ENCODE measurements around the gene GAK. TPM values are rescaled to one million over a fixed set of nuclear protein-coding genes. Genes with fewer than 3 reads are reported as not detected.

GAK gene
- total and polyA plus RNA-seq, 4 donors, result 27.4 to 69.7 (median 47.0) TPM

- H3K36me3 ChIP-seq (ENCODE audit: control insufficient read depth in 4 of 4, insufficient read depth in 3 of 4, low read depth in 1 of 4, low read length in 3 of 4), result no peaks in the 10 kb centered on the region
- 85% methylated on average over 46 of the region's 46 CpGs for WGBS
- no peak overlapping the region for H3K27ac ChIP-seq (ENCODE audit: low read depth in 1 of 2, low read length in 2 of 2)
- H3K27me3 ChIP-seq (ENCODE audit: control insufficient read depth in 4 of 4, insufficient read depth in 4 of 4, low read length in 3 of 4), result no peaks in the 10 kb centered on the region
- DNase-seq (ENCODE audit: low spot score), result no peak
- no peak for TF ChIP-seq REST (IDR thresholded peaks at IDR 0.05)
- TF ChIP-seq RXRA (IDR thresholded peaks at IDR 0.05), result no peak
- no peak for TF ChIP-seq HNF4A (conservative IDR thresholded peaks at IDR 0.05)
- no peak overlapping the region for H3K9ac ChIP-seq (ENCODE audit: low read depth in 1 of 2, low read length in 2 of 2)
- H3K4me1 ChIP-seq (ENCODE audit: control insufficient read depth in 4 of 4, insufficient read depth in 4 of 4, low read length in 3 of 4), result no peaks in the 10 kb centered on the region
- H3K9me3 ChIP-seq (ENCODE audit: control insufficient read depth in 4 of 4, low read length in 3 of 4), result peaks cover 2 to 16% (median 7%) of the 10 kb centered on the region in 4 donors
- H3K4me3 ChIP-seq (ENCODE audit: low read depth in 1 of 3, low read length in 3 of 3), result no peak overlapping the region
These were observed 96.7 kb downstream of the GAK start for GRCh38 chr4:835148-836002.

- Histone ChIP-seq H3K4me1 (ENCODE audit: control insufficient read depth in 4 of 4, insufficient read depth in 4 of 4, low read length in 3 of 4) (no peaks in the 10 kb centered on the region), H3K9me3 (ENCODE audit: control insufficient read depth in 4 of 4, low read length in 3 of 4) (peaks cover 2 to 16% (median 7%) of the 10 kb centered on the region in 4 donors)
- no peak for DNase-seq (ENCODE audit: low spot score)
These were observed 97.6 kb downstream of the GAK start for GRCh38 chr4:834368-835147.

GRCh38 chr4:833731-834367 is 98.3 kb downstream of the GAK start:
- Histone ChIP-seq H3K36me3 (ENCODE audit: control insufficient read depth in 4 of 4, insufficient read depth in 3 of 4, low read depth in 1 of 4, low read length in 3 of 4) (no peaks in the 10 kb centered on the region), H3K4me1 (ENCODE audit: control insufficient read depth in 4 of 4, insufficient read depth in 4 of 4, low read length in 3 of 4) (peaks cover 0 to under 1% (median 0%) of the 10 kb centered on the region in 4 donors), H3K9ac (ENCODE audit: low read depth in 1 of 2, low read length in 2 of 2) (no peak overlapping the region), H3K4me3 (ENCODE audit: low read depth in 1 of 3, low read length in 3 of 3) (no peak overlapping the region), H3K9me3 (ENCODE audit: control insufficient read depth in 4 of 4, low read length in 3 of 4) (peaks cover 2 to 16% (median 7%) of the 10 kb centered on the region in 4 donors), H3K27ac (ENCODE audit: low read depth in 1 of 2, low read length in 2 of 2) (no peak overlapping the region), H3K27me3 (ENCODE audit: control insufficient read depth in 4 of 4, insufficient read depth in 4 of 4, low read length in 3 of 4) (no peaks in the 10 kb centered on the region)
- DNase-seq (ENCODE audit: low spot score), result no peak
- TF ChIP-seq REST (IDR thresholded peaks at IDR 0.05) (no peak), CTCF (IDR thresholded peaks at IDR 0.05; ENCODE audit: low read depth, low read length, missing input control) (no peak)
- 75% methylated on average over 18 of the region's 18 CpGs for WGBS

More at GRCh38 chr4:834368-835147, 97.6 kb downstream of the GAK start:
- H3K27me3 ChIP-seq (ENCODE audit: control insufficient read depth in 4 of 4, insufficient read depth in 4 of 4, low read length in 3 of 4), result no peaks in the 10 kb centered on the region
- TF ChIP-seq RXRA (IDR thresholded peaks at IDR 0.05) (no peak), HNF4G (IDR thresholded peaks at IDR 0.05) (no peak)
- no peak overlapping the region for H3K27ac ChIP-seq (ENCODE audit: low read depth in 1 of 2, low read length in 2 of 2)
- H3K9ac ChIP-seq (ENCODE audit: low read depth in 1 of 2, low read length in 2 of 2), result no peak overlapping the region
- H3K4me3 ChIP-seq (ENCODE audit: low read depth in 1 of 3, low read length in 3 of 3), result no peak overlapping the region
- no peaks in the 10 kb centered on the region for H3K36me3 ChIP-seq (ENCODE audit: control insufficient read depth in 4 of 4, insufficient read depth in 3 of 4, low read depth in 1 of 4, low read length in 3 of 4)
- 84% methylated on average over 29 of the region's 29 CpGs for WGBS
